Mesodermal cell (in vitro differentiated cells): ENCODE results near the gene UPK2.
A peak's percentile ranks its signal among the peaks of the same experiment; 100 is the strongest.

Experiments
- H3K27ac ChIP-seq: 2 replicates; pipeline ENCODE4 v1.7.0; 2013; ENCODE audit warnings: mild to moderate bottlenecking, low read depth, low read length, moderate library complexity; ENCODE audit not compliant: severe bottlenecking
- H3K36me3 ChIP-seq: 2 replicates; pipeline ENCODE4 v1.7.1; 2013; ENCODE audit warnings: mild to moderate bottlenecking, low read length, moderate library complexity; ENCODE audit not compliant: control insufficient read depth, insufficient read depth
- H3K4me1 ChIP-seq: one replicate; pipeline ENCODE4 v1.7.1; 2013; ENCODE audit warnings: mild to moderate bottlenecking, low read length; ENCODE audit not compliant: insufficient read depth, control insufficient read depth, poor library complexity, severe bottlenecking
- H3K4me3 ChIP-seq: 2 replicates; pipeline ENCODE4 v1.7.0; 2013; ENCODE audit warnings: low read length, control low read depth, mild to moderate bottlenecking; ENCODE audit not compliant: insufficient read depth, poor library complexity, severe bottlenecking; ENCODE audit errors: extremely low read depth
- H3K9me3 ChIP-seq: 2 replicates; pipeline ENCODE4 v1.7.1; 2013; ENCODE audit warnings: mild to moderate bottlenecking, low read length, moderate library complexity; ENCODE audit not compliant: control insufficient read depth
- WGBS, 2 experiments: methylation state at CpG; one replicate each; pipeline ENCODE4 v1.1.5; 2013; ENCODE audit warnings: missing lambda C conversion rate in 2 of 2; ENCODE audit not compliant: insufficient coverage in 2 of 2; 5-methylcytosine and 5-hydroxymethylcytosine counted together

The UPK2 gene

DNA sequence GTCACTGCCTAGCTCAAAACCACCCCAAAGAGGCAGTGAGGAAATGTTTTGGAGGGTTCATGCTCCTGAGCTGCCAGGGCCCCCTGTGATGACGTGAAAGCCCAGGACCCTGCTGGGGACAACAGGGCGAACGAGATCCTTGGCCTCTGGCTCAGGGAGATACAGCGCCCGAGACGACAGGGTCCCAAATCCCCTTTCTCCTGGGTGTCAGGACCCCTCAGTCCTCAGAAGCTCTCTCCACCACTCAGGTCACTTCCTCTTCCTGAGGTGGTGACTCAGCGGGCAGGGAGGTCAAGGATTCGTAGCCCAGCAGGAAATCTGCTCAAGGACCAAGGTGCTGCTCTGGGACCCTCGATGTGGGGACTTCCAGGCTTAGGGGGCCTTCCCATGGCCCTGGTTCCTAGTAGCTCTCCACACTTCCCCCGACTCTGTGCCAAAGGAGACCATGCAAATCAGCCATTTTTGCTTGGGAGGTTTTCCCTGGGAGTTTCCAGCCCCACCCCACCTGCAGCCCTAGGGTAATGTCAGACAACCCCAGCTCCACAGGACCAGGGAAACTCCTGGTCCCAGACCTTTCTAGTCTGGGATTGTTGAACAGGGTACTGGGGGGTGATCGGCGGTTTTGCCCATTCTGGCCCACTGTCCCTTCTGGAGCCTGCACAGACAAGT is 43.2 kb upstream of the UPK2 start:
- Histone ChIP-seq H3K36me3 (peaks cover 32% of the 10 kb centered on the region), H3K9me3 (no peaks in the 10 kb centered on the region), H3K4me1 (peaks cover 92% of the 10 kb centered on the region), H3K27ac (peak overlapping the region; percentile 100), H3K4me3 (no peak overlapping the region)
- WGBS, 2 experiments = 34 to 37% methylated on average over 11 of the region's 12 CpGs

DNA sequence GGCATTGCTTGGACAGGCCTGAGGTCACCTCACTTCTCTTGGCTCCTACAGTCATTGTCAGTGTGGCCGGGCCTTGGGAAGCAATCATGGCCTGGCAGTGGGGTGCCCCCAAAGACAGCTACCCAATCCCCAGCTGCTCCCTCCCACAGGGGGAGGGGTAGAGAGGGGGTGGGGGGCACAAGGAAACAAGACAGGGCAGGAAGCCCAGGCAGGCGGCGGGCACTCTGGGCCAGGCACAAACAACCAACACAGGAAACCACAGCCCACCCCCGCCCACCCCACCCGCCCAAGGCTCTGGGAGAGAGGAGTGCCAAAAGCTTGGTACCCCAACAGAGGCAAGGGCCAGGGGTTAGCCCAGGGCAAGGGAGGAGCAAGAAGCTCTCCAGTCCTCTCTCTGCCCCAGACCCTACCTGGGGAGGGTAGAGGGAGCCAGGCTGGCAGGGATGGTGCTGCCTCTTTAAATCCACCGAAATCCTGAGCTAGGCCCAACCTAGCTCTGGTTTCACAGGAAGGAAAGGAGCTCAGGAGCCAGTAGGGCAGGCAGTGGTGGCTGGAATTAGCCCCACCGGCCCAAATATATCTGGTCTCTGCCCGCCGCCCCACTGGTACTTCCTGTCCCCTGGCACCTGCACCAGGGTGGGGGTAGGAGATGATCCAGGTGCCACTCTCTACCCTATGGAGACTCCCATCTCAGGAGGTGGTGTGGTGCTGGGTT is 42.5 kb upstream of the UPK2 start:
- H3K4me3 ChIP-seq = no peak overlapping the region
- peaks cover 90% of the 10 kb centered on the region for H3K4me1 ChIP-seq
- no peaks in the 10 kb centered on the region for H3K9me3 ChIP-seq
- WGBS, 2 experiments = 42 to 59% methylated on average over 1 to 3 of the region's 9 CpGs
- peak overlapping the region; percentile 100 for H3K27ac ChIP-seq
- H3K36me3 ChIP-seq = peaks cover 25% of the 10 kb centered on the region

DNA sequence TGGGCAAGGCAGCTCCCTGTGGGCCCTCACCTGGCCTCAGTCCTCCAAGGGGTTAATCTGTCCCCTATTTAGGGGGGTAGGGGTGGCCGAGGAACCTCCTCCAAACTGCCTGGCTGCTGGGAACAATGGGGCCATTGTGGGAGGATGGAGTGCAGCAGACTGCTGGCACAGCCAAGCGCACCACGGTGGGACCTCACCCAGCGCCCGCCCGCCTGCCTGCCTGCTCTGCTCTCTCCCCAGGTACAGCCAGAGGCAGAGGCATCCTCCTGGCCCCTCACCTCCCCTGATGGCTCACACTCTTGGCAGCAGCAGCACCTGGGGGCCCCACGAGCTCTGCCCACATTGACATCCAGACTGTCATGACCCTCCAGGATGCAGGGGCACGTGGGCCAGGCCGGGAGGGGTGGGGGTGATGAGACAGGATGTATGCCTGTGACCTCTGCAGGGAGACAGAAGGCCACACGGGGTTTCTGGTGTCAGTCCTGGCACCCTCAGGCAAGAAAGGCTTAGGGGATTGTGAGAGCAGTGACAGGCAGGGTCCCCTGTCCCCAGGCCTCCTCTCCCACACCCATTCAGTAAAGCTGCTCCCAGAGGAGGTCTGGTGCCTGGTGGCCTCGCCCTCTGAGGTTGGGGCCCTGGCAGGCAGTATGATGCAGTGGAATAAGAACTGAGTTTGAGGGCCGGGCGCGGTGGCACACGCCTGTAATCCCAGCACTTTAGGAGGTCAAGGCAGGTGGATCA is 41.8 kb upstream of the UPK2 start:
- Histone ChIP-seq H3K27ac (peak overlapping the region; percentile 67), H3K9me3 (no peaks in the 10 kb centered on the region), H3K4me1 (peaks cover 89% of the 10 kb centered on the region), H3K36me3 (peaks cover 24% of the 10 kb centered on the region), H3K4me3 (no peak overlapping the region)
- 69 to 84% methylated on average over 7 to 11 of the region's 15 CpGs for WGBS, 2 experiments

DNA sequence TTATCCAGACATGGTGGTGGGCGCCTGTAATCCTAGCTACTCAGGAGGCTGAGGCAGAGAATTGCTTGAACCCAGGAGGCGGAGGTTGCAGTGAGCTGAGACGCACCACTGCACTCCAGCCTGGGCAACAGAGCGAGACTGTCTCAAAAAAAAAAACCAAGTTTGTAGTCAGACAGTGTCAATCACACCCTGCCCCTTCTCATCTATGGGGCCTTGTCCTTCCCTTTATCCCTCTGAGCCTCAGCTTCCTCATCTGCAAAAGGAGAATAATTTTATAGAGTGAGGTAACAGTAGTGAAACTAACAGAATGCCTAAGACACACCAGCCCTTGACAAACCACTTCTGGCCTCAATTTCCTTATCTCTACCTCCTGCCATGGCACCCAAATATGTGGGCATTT is 41.1 kb upstream of the UPK2 start:
- H3K27ac ChIP-seq = no peak overlapping the region

DNA sequence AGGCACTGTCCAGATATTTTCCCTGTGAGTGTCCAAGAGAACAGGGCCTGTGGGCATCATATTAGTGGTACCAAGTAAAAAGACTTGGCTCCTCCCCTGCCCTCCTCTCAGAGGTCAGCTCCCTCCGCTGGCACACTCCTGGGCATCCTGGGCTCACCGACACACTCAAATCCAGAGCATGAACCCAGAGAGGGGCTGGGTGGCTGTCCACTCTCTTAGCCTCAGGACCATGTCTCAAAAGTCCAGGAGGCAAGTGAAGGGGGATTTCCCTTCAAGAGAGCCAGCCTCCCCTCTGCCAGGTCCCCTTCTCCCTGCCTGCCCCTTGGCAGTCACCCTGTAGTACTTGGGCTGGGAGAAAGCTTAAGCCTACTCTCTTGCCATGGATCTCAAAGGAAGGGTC is 40.7 kb upstream of the UPK2 start:
- WGBS, 2 experiments = 92 to 100% methylated on average over 1 to 2 of the region's 2 CpGs
- H3K36me3 ChIP-seq = peaks cover 24% of the 10 kb centered on the region
- H3K4me3 ChIP-seq = no peak overlapping the region
- peaks cover 90% of the 10 kb centered on the region for H3K4me1 ChIP-seq
- H3K9me3 ChIP-seq = no peaks in the 10 kb centered on the region
- H3K27ac ChIP-seq = no peak overlapping the region

More for the DNA sequence above, 41.1 kb upstream of the UPK2 start:
- Histone ChIP-seq H3K9me3 (no peaks in the 10 kb centered on the region), H3K4me3 (no peak overlapping the region), H3K36me3 (peaks cover 24% of the 10 kb centered on the region), H3K4me1 (peaks cover 89% of the 10 kb centered on the region)
- 96 to 97% methylated on average over 4 of the region's 4 CpGs for WGBS, 2 experiments

DNA sequence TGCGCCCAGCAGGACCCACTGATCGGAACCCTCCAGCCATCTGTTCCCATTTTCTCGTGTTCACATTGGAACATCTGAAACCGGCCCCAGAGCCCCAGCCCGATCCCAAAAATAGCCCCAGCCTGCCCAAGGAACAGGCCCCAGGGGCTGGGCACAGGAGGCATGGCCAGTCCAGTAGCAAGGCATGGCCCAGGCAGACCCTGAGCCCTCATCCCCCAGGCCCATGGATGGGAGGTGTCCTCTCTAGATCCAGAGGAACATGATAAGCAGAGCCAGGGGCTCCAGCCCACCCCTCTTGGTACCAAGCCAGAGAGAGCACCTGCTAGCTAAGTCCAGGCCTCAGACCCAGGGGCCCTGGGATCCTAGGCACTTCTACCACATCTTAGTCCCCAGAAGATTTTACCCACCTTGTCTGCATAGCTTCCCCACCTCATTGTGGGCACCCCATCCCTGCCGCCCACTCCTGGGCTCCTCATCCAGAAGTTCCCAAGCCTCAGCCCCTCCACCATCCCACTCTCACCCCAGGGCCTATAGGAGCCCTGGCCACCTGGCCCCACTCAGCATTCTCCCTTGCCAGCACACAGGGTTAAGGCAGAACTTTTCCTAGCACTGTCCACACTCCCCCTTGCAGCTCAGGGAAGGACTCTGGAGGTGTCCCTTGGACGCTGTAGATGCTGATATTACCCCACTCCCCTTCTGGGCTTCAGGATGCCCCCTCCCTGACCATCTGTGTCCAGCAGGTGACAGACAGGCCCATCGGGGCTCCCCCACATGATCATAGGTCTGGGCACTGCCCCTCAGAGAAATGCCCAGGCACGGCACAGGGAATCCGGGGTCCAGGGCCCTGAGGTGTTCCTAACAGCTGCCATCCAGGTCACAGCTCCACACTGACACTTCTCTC is 39.9 kb upstream of the UPK2 start:
- 68 to 70% methylated on average over 6 to 10 of the region's 10 CpGs for WGBS, 2 experiments
- H3K9me3 ChIP-seq = no peaks in the 10 kb centered on the region
- H3K36me3 ChIP-seq = peaks cover 24% of the 10 kb centered on the region
- peak overlapping the region; percentile 2 for H3K4me3 ChIP-seq
- peak overlapping the region; percentile 93 for H3K27ac ChIP-seq
- H3K4me1 ChIP-seq = peaks cover 93% of the 10 kb centered on the region

DNA sequence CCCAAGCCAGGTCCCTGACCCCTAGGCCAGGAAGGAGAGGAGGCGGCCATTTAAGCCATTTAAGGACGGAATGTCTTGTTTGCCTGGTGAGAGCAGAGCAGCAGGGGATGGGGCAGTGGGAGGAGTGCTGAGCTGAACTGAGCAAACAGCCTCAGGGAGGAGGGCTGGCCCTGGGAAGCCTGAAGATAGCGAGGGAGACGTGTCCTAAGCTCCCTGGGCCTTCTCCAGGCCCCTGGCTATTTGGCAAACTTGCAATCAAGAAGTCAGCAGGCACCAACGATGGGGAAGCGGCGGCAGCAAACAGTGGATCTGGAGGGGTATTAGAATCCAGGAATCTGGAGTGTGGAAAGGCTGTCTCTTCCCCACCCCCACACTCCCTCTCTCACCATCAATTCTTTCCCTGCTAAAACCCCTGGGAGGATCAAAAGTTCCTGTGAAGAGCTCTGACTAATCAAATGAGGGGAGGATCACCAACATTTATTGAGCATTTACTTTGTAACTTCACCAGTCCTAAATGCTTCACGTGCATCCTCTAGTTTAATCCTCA is 39.2 kb upstream of the UPK2 start:
- Histone ChIP-seq H3K27ac (peak overlapping the region; percentile 93), H3K4me1 (peaks cover 93% of the 10 kb centered on the region), H3K9me3 (no peaks in the 10 kb centered on the region), H3K4me3 (peak overlapping the region; percentile 16), H3K36me3 (peaks cover 24% of the 10 kb centered on the region)
- 10 to 14% methylated on average over 2 to 5 of the region's 8 CpGs for WGBS, 2 experiments

DNA sequence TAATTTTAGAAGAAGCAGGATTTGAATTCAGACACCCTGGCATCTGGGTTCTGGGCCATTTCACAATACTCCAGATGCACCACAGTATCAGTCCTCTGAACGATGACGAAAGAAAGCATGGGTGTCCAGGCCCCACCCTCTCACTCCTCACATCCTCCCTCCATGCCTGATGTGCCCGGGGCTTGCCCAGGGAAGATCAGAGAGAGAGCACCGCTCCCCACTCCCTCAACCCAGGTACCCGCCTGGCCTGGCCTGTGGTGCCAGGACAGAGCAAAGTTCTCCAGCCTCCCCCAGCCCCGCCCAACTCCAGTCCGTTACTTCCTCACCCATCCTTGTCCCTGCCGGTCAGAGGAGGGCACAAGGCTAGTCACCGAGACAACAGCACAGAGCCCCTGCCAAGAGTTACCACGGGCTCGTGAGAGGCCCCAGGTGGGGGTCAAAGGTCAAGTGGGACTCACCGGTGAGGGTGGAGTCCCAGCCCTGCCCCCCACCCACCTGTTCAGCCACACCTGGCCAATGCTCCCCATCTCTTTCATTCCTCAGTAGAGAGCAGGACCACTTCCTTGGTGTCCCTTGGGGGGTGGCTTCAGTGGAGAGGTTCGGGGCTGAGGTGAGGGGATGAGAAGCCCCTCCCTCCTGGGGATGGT is 38.5 kb upstream of the UPK2 start:
- H3K9me3 ChIP-seq = no peaks in the 10 kb centered on the region
- H3K4me1 ChIP-seq = peaks cover 93% of the 10 kb centered on the region
- WGBS, 2 experiments = 33 to 34% methylated on average over 8 to 9 of the region's 13 CpGs
- H3K4me3 ChIP-seq = peak overlapping the region; percentile 30
- peak overlapping the region; percentile 93 for H3K27ac ChIP-seq
- H3K36me3 ChIP-seq = peaks cover 25% of the 10 kb centered on the region

DNA sequence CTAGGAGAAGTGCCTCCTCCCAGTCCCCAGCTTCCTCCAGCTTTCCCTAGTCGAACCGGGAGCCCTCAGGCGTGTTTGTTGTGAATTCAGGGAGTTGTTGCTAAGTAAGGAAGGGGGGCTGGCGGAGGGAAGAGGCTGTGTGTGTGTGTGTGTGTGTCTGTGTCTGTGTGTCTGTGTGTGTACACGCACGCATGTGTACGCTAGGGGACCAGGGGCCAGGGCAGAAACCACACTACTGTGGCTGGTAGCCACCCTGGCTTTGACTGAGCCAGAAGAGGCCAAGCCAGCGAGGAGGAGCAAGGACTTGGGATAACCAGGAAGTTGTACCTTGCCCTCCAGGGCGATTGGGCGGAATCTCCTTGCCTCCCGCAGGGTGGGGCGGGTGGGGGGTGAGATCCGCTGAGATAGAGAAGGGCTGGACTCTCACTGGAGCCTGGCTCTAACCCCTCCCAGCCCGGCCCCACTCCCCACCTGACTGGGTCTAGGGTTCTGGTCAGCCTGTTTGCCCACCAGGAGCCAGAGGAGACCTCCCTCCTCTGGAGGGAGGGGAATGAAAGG is 37.9 kb upstream of the UPK2 start:
- Histone ChIP-seq H3K36me3 (peaks cover 31% of the 10 kb centered on the region), H3K9me3 (no peaks in the 10 kb centered on the region), H3K27ac (peak overlapping the region; percentile 93), H3K4me3 (peak overlapping the region; percentile 30), H3K4me1 (peaks cover 93% of the 10 kb centered on the region)
- 11 to 25% methylated on average over 3 to 5 of the region's 14 CpGs for WGBS, 2 experiments
